ENCODE data around the gene TGFBR3L. TPM values are rescaled to one million over a fixed set of nuclear protein-coding genes. Genes with fewer than 3 reads are reported as not detected.

Gene TGFBR3L
- total RNA-seq, 1 donor, result 0.86 TPM

- H3K4me3 ChIP-seq (ENCODE audit: low read depth, low read length), result no peak overlapping the region
- DNase-seq (ENCODE audit: low read depth), result no peak
- no peak for TF ChIP-seq CTCF (IDR thresholded peaks at IDR 0.05; ENCODE audit: insufficient read depth, low read depth, low read length)
These were observed 14.2 kb upstream of the TGFBR3L start for GRCh38 chr19:7900401-7900870.

DNA sequence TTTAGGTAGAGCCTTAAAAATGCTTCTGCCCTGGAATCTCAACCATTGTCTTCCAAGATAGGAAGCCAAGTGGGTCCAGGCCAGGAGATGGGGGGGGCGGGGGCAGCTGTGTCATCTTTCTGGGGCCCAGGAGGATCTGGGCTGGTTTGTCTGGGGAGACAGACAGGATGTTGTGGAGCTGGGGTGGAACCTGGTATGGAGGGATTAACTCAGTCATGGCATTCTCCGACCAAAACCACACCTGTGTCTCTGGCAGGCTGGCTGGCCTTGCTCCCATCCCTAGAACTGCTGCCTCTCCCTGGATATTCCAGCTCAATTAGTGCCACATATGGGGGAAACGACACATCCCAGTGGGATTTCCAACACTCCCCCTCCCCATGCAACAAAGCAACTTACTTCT is 13.7 kb upstream of the TGFBR3L start:
- TF ChIP-seq CTCF (IDR thresholded peaks at IDR 0.05; ENCODE audit: insufficient read depth, low read depth, low read length), result no peak
- no peak for DNase-seq (ENCODE audit: low read depth)
- H3K4me3 ChIP-seq (ENCODE audit: low read depth, low read length), result no peak overlapping the region

DNA sequence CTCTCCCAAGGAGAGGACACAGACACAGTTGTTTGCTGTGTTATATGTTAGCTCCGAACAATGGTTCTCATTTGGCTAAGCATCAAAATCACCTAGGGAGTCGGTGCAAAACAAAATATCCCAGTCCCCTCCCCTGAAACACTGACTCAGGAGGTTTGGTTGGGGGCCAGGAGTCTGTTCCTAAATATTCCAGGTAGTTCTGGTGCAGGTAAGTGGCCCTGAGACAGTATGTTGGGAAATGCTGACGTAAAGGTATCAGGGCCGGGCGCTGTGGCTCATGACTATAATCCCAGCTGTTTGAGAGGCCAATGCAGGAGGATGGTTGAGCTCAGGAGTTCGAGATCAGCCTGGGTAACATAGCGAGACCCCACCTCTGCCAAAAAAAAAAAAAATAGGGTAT is 13.3 kb upstream of the TGFBR3L start:
- DNase-seq (ENCODE audit: low read depth), result no peak
- TF ChIP-seq CTCF (IDR thresholded peaks at IDR 0.05; ENCODE audit: insufficient read depth, low read depth, low read length), result no peak
- H3K4me3 ChIP-seq (ENCODE audit: low read depth, low read length), result no peak overlapping the region

DNA sequence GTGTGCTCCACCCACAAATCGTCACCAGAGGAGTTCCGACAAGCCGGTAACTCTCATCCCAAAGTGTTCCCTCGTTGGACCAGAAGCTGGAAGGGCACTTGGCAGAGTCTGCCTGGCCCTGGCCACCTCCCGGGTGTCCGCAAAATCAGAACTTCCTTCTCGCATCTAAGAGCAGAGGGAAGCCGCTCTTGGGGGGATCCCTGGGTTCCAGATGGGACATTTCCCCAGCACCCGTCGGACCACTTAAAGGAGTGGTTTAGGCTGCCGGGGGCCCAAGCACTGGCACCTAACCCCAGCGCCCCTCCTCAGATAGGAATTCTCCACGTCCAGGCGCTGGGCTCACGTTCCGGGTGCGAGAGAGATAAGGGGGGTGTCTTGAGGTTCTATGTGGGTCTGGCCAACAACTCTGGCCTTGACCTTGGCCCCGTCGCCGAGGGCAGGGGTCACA is 11.8 kb upstream of the TGFBR3L start:
- TF ChIP-seq CTCF (IDR thresholded peaks at IDR 0.05; ENCODE audit: insufficient read depth, low read depth, low read length), result no peak
- DNase-seq (ENCODE audit: low read depth), result no peak
- H3K4me3 ChIP-seq (ENCODE audit: low read depth, low read length), result peak overlapping the region; percentile 69

GRCh38 chr19:7903244-7904073 is 11.2 kb upstream of the TGFBR3L start, which contains the start of gene MAP2K7:
MAP2K7 (plus strand) TSS chr19:7903877; CDS start chr19:7903945, 68 bp downstream.
- peak; percentile 29 for TF ChIP-seq CTCF (IDR thresholded peaks at IDR 0.05; ENCODE audit: insufficient read depth, low read depth, low read length)
- peak; percentile 99 for DNase-seq (ENCODE audit: low read depth)
- peak within 1 kb of the TSS; percentile 88 for H3K4me3 ChIP-seq (ENCODE audit: low read depth, low read length)

DNA sequence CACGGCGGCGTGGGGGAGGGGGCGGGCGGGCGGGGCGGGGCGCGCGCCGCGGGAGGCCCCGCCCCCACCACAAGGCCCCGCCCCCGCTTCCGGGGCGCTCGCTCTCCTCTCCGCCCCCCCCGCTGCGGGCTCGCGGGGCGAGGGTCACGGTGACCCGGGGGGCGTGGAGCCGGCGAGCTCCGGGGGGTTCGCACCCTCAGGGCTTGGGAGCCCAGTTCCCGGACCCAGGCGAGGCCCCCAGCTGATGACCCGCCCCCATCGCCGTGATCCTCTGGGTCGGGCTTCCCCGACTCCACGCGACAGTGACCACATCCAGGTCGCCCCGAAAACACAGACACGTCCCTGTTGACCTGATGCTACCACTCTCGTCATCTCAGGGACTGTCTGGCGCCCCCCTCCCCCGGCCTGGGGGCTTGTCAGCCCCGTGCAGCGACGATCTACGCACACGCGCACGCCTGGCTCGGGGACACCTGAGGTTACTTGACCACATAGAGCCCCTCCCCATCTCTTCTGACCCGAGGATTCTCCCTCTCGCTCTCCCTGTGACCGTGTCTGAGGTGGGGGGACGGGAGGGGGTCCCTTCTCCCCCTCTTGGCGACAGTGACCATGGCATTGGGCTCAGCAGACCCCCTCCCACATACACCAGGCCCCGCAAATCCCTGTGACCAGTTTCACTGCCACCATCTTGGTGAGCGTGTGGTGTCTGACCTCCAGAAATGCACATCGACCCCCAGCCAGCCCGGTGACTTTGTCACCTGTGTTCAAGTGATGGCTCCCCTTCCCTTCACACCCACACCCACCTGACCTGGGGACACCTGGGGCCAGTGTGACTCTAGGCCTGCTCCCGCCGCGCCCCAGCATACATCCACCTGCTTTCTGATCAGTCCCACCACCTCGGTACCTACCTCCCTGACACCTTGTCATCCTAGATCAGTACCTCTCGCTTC is 10.3 kb upstream of the TGFBR3L start:
- H3K4me3 ChIP-seq (ENCODE audit: low read depth, low read length), result peak overlapping the region; percentile 88
- peak; percentile 26 for DNase-seq (ENCODE audit: low read depth)
- TF ChIP-seq CTCF (IDR thresholded peaks at IDR 0.05; ENCODE audit: insufficient read depth, low read depth, low read length), result no peak

Data from fibroblast of villous mesenchyme (primary cell).